A673 (cell line): ENCODE measurements around the gene C10orf62.
"Not testable (repeated sequence)": the region's sequence is repeated elsewhere in the genome, so short reads cannot be mapped to it uniquely, and the experiment has no call there.

Source experiments
- EZH2 ChIP-seq: fragments of 200-600 bp; sonication (generic); IDR thresholded peaks from 2 replicates; pipeline ENCODE4 v1.6.1; 2017; ENCODE audit warnings: borderline replicate concordance, low read depth, mild to moderate bottlenecking, mixed read lengths, antibody characterized with exemption, low read length; ENCODE audit not compliant: poor library complexity, severe bottlenecking
- TF ChIP-seq, protein P1 (sequence below): fragments of 300-800, 200-600 bp; sonication (generic); conservative IDR thresholded peaks from 2 replicates; pipeline ENCODE4 v1.5.1; 2017; ENCODE audit warnings: low read depth, mild to moderate bottlenecking, antibody characterized with exemption, low read length, moderate library complexity, mixed read lengths

DNA sequence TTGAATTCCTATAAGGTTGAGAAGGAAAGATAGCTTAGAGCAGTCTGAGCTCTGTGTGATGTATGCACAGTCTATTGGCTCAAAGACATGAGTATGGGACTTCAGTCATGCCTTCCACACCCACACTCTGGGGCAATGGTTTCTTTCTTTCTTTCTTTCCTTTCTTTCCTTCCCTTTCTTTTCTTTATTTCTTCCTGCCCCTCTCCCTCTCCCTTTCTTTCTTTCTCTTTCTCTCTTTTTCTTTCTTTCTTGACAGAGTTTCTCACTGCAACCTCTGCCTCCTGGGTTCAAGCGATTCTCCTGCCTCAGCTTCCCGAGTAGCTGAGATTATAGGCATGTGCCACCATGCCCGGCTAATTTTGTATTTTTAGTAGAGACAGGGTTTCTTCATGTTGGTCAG, 49.6 kb downstream of the C10orf62 start:
- TF ChIP-seq, protein P1, sequence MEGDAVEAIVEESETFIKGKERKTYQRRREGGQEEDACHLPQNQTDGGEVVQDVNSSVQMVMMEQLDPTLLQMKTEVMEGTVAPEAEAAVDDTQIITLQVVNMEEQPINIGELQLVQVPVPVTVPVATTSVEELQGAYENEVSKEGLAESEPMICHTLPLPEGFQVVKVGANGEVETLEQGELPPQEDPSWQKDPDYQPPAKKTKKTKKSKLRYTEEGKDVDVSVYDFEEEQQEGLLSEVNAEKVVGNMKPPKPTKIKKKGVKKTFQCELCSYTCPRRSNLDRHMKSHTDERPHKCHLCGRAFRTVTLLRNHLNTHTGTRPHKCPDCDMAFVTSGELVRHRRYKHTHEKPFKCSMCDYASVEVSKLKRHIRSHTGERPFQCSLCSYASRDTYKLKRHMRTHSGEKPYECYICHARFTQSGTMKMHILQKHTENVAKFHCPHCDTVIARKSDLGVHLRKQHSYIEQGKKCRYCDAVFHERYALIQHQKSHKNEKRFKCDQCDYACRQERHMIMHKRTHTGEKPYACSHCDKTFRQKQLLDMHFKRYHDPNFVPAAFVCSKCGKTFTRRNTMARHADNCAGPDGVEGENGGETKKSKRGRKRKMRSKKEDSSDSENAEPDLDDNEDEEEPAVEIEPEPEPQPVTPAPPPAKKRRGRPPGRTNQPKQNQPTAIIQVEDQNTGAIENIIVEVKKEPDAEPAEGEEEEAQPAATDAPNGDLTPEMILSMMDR = not testable (repeated sequence)
- not testable (repeated sequence) for TF ChIP-seq EZH2
